Right ventricle myocardium inferior (tissue), 1 donor: ENCODE data around the gene HIVEP3. TPM values are rescaled to one million over a fixed set of nuclear protein-coding genes. Genes with fewer than 3 reads are reported as not detected.

Experiments used
- ATAC-seq: fragments of 200-7000 bp; cut with Tn5 transposase; one replicate; pipeline ENCODE4 v1.9.1; 2020; ENCODE audit warnings: mild to moderate bottlenecking, moderate library complexity
- DNase-seq: peaks from one replicate; pipeline ENCODE4 v3.0.0; 2021; ENCODE audit errors: missing footprints
- intact Hi-C: fragments of 100-400 bp; cut with DNase I; formaldehyde crosslinking; loops from one replicate; pipeline ENCODE4 v1.11.0; 2022
- total RNA-seq: library from RNA; stranded (reverse); fragmentation: NEBNext Ultra II Directional; extraction: Animal tissue kit (Norgen Biotek cat#: 25700); gene quantifications from one replicate; pipeline ENCODE4 v1.2.1, GENCODE V29; 2021
- donor health status: DM: no; HTN: yes; CAD: no; lungs with severe emphysema.

Gene HIVEP3
- total RNA-seq, 1 donor from 2014 or later, result 6.5 TPM

DNA sequence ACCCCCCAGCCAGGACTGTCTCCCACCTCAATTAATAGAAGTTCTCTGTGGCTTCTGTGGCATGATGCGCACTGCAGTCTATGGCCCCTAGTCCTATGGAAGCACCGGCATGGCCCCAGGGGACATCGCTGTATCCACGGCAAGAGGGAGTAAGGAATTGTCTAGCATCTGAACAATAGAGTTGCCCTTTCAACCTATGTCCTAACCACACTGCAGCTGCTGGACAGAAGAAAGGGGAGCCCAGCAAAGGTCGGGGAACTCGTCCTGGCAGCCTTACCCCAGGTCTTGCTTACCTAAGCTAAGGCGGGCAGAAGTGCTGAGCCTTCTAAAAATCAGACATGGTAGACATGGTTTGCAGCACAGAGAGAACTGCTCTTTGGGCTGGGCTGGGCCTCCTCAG is 330.9 kb downstream of the HIVEP3 start:
- ATAC-seq, result no peak
- intact Hi-C loops, result no loop called here

DNA sequence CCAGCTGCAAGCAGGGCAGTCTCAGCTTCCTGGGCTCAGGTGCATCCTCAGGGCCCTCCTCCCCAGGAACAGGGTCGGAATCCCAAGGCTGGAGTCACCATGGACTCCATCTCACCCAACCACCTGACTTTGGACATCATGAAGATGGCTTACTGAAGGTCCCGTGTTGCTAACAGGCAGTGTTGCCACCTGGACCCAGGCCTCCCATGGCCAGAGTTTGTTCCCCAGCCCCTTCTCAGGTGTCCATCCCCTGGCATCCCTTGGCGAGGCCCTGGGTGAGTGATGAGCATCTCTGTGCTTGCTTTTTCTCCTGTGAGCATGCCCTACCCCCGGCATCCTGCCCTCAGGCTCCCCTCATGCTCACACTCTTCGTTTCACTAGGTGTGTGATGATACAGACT is 332.5 kb downstream of the HIVEP3 start:
- intact Hi-C loops, result no loop called here
- DNase-seq (peak; percentile 30), ATAC-seq (no peak)

More for the DNA sequence above, 330.9 kb downstream of the HIVEP3 start:
- DNase-seq, result peak; percentile 37

DNA sequence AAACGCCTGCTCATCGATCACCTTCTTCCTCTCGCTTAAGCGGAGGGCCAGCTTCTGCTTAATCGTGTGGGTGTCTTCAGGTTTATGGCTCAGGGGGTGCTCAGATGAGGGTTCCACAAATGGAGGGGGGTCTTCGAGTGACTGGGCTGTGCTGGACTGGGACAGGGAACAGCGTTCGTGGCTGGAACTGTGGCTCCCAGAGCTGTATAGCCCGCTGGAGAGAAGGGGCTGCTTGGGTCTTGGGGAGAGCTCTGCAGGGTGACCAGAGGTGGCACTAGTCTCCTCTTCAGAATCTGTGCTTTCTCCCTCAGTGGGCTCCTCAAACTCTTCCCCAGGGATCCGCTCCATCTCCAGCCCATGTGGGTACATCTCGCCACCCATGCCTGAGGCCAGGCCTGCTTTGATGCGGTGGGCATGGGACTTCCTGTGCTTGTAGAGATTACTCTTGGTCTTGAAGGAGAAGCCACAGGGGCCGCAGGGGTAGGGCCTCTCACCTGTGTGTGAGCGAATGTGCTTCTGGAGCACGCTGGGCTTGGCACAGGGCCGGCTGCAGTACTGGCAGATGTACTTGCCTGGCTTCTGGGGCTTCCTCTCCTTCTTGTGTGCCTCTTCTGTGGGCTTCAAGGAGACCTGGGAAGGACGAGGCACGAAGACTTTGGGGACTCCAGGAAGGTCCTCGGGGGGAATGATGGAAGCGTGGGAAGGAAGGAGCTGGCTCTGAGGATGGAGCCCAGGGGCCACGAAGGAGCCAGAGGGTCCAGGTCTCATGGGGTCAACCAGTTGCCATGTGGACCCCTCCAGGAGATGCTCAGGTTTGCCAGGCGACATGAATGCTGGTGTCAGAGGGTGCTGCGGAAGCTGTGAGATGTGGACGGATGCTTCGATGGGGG is 334.8 kb downstream of the HIVEP3 start:
- DNase-seq (peak; percentile 67), ATAC-seq (no peak)
- intact Hi-C loops, result no loop called here

DNA sequence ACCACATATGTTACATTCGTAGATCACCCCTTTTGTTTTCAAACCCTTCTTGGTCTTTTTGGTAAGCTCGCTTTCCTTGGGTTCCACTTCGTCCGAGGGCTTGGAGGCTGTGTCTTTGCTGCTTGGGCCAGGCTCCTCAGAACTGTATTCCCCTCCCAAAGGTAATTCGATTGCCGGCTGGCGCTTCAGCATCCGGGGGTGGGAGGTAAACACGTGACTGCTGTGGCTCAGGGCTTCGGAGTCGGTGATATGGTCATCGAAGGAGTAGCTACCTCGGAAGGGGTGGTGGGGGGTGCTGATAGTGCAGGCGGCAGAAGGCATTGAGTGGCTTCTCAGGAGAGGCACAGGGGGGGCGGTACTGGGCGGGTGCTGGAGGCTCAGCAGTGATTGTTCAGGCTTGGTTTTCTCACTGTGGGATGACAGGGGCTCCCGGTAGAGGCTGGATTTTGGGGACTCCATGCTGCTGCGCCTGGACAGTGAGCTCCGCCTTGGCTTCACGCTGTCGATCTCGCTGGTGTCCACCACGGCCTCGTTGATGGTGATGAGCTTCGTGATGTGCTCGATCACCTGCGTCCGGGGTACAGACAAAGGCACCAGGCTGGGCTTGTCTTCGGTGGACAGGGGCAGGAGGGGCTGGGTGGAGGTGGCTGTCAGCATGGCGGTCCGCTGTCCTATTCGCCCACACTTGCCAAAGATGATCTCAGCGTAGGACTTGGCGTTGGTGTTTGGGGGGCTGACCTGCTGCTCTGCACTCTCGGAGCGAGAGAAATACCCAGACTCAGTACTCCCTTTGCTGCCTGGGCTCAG is 335.7 kb downstream of the HIVEP3 start:
- DNase-seq, result peak; percentile 53
- ATAC-seq, result no peak
- intact Hi-C loops, result no loop called here

DNA sequence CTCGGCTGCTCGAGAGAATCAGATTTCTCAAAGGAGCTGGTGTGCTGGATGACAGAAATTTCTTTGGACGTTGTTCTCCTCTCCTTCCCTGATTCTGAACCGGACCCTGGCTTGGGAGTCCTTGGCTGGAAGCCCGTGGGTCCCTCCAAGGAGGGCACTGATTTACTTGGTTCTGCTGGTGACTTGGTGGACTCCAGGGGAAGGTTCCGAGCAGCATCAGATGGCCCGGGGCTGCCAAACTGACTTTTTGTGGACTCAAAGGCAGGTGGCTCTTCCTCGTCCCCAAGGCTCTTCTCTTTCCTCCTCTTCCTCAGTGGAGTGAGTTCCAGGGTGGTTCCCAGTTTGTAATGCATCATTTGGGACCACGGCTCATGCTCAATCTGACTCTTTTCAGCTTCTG is 336.4 kb downstream of the HIVEP3 start:
- DNase-seq (no peak), ATAC-seq (no peak)
- intact Hi-C loops, result no loop called here

DNA sequence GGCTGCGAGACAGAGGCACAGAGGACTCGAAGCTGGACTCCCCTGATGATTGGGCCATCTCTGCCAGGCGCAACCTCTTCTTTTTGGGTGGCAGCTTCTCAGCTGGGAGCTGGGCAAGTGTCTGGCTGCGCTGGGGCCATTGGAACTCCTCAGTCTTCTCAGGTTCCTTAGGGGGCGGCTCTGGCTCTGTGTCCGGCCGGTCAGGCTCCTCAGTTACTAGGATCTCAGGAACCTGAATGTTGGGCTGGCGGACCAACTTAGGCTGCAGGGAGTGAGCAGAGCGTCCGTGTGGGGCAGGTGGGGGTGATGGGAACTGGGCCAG is 336.8 kb downstream of the HIVEP3 start:
- ATAC-seq (no peak), DNase-seq (peak; percentile 65)
- intact Hi-C loops, result no loop called here

DNA sequence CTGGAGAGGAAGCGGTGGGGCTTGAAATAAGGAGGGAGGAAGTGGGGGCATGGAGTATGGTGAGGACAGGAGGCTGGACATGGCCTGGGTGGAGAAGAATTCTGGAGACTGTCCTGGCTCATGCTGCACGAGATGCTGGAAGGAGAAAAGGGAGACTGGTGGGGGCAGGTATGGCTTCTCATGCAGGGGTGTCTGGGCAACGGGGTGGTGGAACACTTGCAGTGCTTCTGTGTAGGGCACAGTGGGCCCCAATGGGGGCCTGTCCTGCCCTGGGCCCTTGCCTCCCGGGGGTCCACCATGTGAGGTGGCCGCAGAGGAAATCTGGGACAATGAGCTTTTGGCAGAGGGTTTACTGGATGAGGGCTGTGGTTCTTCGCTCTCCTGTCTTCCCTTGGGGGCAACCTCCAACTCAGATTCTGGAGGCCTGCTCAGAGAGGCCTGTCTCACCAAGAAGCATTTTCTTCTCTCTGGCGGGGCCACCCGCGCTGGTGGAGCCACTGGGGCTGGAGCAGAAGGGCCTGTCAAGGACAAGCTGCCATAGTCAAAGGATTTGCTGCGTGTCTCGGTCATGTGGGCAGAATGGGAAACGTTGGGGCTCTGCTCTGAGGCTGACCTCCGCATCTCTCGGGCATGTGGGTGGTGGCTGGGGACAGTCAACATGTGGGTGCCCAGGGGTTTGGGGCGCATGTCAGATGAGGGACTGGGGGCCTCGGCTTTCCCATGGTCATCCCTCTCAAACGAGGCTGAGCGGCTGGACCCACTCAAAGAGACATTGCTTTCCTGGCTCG is 337.3 kb downstream of the HIVEP3 start:
- ATAC-seq (no peak), DNase-seq (peak; percentile 51)
- intact Hi-C loops, result no loop called here

DNA sequence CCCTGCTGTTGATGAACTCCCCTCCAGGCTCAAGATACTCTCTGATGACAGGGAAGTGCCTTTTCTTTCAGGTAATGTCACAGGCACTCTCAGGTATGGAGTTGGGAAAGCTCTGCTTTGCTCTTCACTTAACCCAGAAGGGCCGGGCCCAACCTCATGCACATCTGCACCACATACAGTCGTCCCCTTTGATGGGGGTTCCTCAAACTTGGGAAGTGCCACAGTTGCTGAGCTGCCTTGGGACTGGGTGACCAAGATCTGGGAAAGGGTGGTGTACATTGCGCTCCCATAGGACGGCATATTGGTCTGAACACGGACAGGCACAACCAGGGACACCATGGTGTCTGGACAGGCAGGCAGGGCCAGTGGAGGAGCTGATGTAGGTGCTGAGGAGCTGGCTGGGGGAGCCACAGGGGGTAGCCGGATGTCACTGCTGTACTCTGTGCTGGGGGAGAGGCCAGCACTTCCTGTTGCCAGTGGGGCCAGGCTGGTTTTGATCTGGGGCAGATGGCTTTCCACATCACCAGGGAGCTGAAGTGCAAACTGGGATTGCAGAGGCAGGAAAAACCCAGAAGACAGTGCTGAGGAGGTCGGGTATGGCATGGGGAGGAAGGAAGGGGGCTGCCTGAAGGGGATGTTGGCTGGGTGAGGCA is 338.1 kb downstream of the HIVEP3 start:
- intact Hi-C loops, result no loop called here
- no peak for ATAC-seq
- DNase-seq, result no peak

DNA sequence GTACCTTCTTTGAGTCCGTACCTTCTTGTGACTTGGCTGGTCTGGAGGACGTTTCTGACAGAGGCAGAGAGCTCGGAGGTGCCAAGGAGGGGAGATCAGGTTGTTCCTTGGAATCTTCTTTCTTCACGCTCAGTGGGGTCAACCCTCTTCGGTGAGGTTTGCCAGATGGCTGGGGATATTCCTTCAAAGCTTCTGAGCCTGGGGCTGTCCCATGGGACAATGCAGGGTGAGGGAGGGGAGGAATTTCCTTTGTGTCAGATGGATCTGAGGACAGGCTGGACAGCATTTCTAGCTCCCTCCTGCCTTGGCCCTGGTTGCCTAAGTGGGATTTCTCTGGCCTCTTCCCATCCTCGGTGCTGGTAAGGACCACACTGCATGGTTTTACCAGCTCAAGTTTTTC is 338.7 kb downstream of the HIVEP3 start:
- ATAC-seq (no peak), DNase-seq (no peak)
- intact Hi-C loops, result no loop called here

DNA sequence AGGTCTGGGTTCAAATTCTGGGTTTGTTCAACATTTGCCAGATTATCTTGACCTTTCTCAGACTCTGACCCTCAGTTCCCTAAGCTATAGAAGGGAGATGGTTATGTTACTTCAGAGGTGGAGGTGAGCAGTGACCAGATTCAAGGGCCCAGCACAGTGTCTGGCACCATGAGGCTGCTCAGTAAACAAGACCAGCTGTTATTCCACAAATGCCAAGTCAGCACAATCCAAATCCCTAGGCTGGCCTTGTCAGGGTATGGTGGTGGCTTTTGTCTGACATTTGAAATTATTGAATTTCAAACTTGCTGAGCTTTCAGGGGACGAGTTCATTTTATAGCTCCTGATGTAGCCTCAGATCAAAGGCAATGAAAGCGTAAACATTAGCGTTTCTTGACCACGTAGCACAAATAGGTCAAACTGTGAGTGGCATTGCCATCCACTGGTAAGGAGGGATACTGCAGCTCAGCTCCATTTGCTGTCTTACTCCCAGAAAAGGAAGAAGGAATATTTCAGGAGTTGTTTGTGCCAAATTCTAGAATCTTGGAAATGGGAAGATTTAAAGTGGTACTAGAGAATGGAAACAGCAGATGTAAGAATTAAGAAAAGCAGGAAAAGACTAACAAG is 339.9 kb downstream of the HIVEP3 start:
- ATAC-seq, result no peak
- intact Hi-C loops, result loop anchor here (5.0 kb wide), 1 partner anchor 218 kb away; no protein-coding TSS in a partner anchor
- no peak for DNase-seq

DNA sequence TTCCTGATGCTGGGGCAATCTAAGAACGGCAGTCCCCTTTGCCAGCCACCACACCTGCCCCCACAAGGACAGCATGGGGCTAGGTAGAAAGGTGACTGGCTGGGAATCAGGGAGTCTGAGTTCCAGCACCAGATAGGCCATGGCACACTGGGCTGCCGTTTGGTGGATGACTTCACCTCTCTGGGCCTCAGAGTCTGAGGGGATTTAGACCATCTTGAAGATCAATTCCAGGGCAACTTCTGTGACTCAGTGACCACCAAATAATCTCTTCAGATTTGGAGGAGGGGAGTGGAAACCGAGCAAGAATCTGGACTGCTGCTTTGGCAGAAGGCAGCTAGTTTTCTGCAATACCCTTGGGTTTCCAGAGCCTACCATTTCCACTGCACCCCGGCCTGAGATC is 342.1 kb downstream of the HIVEP3 start:
- no peak for DNase-seq
- ATAC-seq, result no peak
- intact Hi-C loops, result loop anchor here (5.0 kb wide), 1 partner anchor 221 kb away; no protein-coding TSS in a partner anchor

DNA sequence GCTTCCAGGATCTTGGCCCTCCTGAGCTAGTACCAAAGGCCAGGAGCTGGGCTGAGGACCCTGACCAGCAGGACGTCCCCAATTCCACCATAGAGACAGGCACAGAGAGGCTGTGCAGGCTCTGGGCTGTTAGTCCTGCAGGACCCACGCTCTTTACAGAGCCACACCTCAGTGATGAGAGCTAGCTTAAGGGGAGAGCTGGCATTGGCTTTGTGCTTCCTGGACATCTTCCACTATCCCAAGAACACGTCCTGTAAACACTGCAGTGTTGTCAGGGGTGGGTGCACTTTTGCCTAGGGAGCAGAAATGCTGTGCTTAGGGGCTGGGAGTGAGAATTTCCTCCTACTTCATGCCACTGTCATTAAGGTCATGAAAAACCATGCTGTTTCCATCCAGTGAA is 342.5 kb downstream of the HIVEP3 start:
- intact Hi-C loops, result loop anchor here (5.0 kb wide), 1 partner anchor 221 kb away; no protein-coding TSS in a partner anchor
- ATAC-seq, result no peak
- DNase-seq, result no peak

DNA sequence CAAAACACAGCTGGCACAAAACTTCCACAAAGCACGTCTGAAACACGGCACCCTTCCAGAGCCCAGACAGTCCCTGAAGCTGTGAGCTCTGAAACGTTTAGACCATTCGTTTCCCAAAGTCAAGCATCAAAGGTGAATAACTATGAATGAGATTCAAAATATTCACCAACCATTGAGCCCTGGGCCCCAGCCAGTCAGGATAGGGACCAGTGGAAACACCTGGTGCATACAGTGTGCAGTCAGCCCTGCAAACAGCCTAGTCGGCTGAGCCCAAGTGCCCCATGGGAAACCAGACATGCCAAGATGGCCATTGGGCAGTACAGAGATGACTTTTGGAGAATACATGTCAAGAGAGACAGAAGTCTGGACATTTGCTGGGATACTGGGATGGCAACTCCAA is 343.9 kb downstream of the HIVEP3 start:
- intact Hi-C loops, result loop anchor here (1.0 to 5.0 kb wide), 2 partner anchors 222 to 598 kb away; no protein-coding TSS in a partner anchor
- ATAC-seq (no peak), DNase-seq (no peak)

DNA sequence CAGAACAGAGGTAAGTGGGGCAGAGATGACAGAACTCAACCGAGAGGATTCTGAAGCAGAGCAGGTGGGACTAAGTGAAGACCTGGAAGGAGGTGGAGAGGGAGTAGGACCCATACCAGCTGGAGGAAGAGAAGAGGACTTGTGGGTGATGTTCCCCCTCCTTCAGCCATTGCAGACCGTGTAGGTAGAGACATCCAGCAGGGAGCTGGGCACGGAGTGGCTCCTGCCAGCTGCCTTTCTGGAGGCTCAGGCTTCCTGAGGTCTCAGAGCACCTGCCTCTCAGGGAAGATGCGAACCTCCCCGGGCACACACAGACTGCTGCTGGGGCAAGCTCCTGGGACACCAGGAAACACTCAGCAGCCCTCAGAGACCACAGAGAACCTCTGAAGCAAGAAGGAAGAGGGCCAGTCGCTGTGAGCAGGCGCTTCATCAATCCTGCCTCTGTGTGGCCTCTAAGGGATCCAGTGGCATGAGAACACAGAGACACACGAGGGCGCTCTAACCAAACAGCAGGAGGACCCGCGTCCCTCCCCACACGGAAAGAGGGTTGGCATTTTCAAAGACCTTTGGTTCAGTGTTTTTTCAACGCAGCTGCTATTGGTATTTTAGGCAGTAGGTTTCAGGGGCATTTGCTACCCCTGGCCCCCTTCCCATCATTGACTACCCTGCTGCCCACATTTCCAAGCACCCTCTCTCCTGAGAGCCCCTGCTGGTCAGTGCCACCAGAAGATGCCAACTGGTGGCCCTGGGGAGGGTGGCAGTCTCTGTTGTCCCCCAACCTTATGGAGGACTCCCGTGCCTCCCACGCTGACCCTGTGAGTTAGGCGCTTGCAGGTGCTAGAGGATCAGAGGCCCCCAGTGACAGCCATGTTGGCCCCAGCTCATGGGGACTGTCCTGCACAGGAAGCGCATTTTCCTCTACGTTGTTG is 344.7 kb downstream of the HIVEP3 start:
- intact Hi-C loops, result loop anchor here (1.0 kb wide), 1 partner anchor 599 kb away; no protein-coding TSS in a partner anchor
- DNase-seq (peak; percentile 83), ATAC-seq (peak; percentile 87)

DNA sequence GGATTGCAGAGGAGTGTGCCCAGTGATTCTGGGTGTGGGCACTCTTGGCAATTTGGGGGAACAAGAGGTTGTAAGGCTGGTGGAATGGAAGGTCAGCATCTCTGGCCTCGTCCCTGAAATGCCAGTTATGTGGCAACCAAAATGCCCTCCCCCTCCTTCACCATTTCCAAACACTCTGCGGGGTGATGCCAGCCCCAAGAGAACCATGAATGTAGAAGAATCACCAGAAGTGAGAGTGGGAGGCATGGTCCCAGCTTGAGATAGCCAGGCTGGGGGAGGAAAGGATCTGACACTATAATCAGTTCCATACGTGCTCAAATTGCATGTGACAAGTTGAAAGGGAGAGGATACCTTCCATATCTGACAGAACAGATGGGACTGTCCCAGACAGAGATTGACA is 345.5 kb downstream of the HIVEP3 start:
- ATAC-seq (no peak), DNase-seq (no peak)
- intact Hi-C loops, result no loop called here

DNA sequence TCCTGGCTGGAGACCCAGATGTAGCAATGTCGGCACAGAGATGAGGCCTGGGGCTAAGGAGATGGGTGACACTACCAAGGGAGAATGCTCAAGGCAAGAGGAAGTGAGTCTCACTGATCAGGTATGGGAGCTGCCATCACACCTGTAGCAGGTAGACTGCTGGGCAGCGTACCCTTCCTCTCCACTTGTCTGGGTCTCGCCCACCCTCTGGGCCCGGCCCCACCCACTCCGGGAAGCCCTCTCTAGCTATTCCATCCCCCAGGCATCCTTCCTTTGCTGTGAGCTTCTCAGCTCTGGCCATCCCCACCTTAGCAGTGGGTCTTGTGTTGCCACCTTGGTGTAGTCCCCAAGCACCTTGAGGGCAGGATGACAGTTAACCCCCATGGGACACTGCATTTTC is 346.5 kb downstream of the HIVEP3 start:
- DNase-seq, result no peak
- intact Hi-C loops, result no loop called here
- ATAC-seq, result no peak

DNA sequence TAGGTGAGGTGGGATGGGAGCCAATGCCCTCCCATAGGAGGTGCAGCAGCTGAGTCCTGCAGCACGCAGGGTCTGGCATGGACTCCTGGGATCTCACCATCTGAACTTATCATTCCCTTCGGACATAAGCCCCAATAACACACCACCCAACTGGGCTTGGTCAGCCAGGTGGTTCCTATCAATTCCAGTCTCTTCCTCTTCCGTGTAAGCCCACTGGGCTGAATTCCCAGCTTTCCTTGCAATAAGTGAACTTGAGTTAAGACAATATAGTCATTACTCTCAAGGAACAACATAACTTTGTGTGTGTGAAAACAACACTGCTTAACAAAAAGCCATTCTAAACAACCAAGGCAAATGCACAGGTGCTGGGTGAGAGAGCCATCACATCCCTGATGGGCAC is 347.7 kb downstream of the HIVEP3 start:
- ATAC-seq (no peak), DNase-seq (no peak)
- intact Hi-C loops, result no loop called here
